NCI-H187 treated with DMSO at 0.1 percent for 48 hours (cell line): Measurements from ENCODE around the gene CSF3.
"Not testable (repeated sequence)": the region's sequence is repeated elsewhere in the genome, so short reads cannot be mapped to it uniquely, and the experiment has no call there.

ENCODE experiments used
- DNase-seq: peaks from one replicate; lab custom pipeline; 2025; lab: John Stamatoyannopoulos, UW

The CSF3 gene

DNA sequence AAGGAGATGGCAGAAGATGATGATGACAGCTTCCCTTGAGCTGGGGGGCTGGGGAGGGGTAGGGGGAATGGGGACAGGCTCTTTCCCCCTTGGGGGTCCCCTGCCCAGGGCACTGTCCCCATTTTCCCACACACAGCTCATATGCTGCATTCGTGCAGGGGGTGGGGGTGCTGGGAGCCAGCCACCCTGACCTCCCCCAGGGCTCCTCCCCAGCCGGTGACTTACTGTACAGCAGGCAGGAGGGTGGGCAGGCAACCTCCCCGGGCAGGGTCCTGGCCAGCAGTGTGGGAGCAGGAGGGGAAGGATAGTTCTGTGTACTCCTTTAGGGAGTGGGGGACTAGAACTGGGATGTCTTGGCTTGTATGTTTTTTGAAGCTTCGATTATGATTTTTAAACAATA, 17.7 kb upstream of the CSF3 start:
- no peak for DNase-seq

DNA sequence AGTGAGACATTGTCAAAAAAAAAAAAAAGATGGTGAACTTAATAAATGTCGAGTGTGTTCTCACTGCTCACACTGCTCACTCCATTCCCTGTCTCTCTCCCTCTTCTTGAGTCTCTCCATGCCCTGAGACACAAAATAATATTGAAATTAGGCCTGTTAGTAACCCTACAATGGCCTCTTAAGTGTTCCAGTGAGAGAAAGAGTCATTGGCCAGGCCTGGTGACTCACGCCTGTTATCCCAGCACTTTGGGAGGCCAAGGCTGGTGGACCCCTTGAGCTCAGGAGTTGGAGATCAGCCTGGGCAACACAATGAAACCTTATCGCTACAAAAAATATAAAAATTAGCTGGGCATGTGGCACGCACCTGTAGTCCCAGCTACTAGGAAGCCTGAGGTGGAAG, 16.2 kb upstream of the CSF3 start:
- DNase-seq: no peak

DNA sequence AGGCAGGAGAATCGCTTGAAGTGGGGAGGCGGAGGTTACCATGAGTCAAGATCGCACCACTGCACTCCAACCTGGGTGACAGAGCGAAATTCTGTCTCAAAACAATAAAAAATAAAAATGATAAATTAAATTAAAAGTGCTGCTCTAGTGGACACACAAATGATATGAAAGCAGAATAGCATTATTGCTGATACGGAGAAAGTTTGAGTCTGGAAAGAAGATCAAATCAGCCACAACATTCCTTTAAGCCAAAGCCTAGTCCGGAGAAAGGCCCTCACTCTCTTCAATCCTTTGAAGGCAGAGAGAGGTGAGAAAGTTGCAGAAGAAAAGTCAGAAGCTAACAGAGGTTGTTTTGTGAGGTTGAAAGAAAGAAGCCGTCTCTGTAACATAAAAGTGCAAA, 15.1 kb upstream of the CSF3 start:
- DNase-seq: no peak

DNA sequence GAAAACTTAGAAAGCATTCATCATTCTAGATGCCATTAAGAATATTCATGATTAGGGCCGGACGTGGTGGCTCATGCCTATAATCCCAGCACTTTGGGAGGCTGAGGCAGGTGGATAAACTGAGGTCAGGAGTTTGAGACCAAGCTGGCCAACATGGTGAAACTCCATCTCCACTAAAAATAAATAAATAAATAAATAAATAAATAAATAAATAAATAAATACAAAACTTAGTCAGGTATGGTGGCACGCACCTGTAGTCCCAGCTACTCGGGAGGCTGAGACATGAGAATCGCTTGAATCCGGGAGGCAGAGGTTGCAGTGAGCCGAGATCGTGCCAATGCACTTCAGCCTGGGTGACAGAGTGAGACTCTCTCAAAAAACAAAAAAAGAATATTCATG, 13.9 kb upstream of the CSF3 start:
- DNase-seq: not testable (repeated sequence)

DNA sequence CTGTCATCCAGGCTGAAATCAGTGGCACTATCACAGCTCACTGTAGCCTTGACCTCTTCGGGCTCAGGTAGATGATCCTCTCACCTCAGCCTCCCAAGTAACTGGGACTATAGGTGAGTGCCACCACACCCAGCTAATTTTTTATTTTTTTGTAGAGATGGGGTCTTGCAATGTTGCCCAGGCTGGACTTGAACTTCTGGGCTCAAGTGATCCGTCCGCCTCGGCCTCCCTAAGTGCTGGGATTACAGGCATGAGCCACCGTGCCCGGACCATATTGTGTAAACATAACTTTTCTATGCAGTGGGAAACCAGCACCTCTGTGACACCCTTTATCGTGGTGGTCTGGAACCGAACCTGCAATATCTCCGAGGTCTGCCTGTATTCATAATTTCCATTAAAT, 11.2 kb upstream of the CSF3 start:
- DNase-seq: no peak

DNA sequence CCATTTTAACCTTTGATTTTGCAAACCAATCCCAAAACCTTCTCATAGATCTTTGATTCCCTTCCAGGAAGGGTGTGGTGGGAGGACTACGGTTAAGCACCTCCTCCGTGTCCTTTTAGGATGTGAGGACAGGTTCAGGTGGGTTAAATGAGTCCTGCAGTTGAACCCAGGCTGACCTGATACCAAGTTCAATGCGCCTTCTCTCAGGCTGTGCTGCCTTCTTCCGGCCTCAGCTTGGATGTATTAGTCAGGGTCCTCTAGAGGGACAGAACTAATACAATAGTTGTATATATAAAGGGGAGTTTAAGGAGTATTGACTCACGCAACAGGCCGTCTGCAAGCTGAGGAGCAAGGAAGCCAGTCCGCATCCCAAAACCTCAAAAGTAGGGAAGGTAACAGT, 10.5 kb upstream of the CSF3 start:
- no peak for DNase-seq

DNA sequence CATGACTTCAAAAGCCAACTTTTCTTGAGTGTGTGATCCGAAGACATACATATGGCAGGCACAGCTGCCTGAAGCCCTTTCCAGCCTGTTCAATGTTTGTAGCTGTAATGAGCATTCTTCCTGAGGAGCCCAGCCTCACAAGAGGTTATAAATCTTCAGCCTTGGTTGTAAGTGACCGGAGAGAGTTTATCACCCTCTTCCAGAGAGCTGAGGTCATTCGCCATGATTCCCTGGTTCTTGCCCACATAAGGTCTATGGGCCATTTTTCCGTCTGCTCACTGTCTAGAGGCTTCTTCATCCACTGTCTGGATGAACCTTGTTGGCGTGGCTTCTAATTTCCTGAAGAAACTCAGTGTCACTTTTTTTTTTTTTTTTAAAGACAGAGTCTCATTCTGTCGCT, 9.7 kb upstream of the CSF3 start:
- DNase-seq: no peak

DNA sequence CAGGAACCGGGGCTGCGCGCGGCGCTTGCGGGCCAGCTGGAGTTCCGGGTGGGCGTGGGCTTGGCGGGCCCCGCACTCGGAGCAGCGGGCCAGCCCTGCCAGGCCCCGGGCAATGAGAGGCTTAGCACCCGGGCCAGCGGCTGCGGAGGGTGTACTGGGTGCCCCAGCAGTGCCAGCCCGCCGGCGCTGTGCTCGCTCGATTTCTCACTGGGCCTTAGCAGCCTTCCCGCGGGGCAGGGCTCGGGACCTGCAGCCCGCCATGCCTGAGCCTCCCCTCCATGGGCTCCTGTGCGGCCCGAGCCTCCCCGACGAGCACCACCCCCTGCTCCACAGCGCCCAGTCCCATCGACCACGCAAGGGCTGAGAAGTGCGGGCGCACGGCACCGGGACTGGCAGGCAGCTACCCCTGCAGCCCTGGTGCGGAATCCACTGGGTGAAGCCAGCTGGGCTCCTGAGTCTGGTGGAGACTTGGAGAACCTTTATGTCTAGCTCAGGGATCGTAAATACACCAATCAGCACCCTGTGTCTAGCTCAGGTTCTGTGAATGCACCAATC, 4.2 kb upstream of the CSF3 start:
- DNase-seq: not testable (repeated sequence)

DNA sequence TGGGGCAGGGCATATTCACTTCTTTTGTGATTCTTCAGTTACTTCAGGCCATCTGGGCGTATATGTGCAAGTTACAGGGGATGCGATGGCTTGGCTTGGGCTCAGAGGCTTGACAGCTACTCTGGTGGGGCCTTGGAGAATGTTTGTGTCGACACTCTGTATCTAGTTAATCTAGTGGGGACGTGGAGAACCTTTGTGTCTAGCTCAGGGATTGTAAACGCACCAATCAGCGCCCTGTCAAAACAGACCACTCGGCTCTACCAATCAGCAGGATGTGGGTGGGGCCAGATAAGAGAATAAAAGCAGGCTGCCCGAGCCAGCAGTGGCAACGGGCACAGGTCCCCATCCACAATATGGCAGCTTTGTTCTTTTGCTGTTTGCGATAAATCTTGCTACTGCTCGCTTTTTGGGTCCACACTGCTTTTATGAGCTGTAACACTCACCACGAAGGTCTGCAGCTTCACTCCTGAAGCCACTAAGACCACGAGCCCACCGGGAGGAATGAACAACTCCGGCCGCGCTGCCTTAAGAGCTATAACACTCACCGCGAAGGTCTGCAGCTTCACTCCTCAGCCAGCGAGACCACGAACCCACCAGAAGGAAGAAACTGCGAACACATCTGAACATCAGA, 3.1 kb upstream of the CSF3 start:
- not testable (repeated sequence) for DNase-seq

DNA sequence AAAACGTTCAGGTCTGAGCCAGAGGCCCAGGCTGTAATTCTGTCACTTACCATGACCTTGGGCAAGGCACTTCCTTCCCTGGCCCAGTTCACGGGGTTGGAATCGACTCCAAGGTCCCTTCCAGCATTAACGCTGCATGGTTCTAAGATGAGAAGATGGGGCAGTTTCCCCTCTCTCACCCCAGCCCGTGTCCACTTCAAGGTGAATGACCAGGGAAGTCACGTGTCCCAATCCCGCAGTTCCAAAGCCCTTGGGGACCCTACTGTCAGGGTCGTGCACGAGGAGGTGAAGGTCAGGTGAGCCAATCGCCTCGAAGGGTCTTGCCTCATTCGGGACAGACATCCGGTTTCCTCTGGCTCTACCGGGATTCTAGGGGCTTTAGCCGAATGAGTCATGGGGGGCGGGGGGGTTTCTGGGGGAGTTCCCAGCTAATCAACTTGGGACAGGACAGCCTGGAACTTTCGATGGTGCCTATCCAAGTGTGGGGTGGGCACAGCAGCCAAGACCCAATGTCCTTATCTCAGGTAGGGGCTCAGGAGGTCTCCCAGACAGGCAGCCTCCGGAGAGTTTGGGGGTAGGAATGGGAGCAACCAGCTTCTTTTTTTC, 762 bp upstream of the CSF3 start:
- DNase-seq: no peak

DNA sequence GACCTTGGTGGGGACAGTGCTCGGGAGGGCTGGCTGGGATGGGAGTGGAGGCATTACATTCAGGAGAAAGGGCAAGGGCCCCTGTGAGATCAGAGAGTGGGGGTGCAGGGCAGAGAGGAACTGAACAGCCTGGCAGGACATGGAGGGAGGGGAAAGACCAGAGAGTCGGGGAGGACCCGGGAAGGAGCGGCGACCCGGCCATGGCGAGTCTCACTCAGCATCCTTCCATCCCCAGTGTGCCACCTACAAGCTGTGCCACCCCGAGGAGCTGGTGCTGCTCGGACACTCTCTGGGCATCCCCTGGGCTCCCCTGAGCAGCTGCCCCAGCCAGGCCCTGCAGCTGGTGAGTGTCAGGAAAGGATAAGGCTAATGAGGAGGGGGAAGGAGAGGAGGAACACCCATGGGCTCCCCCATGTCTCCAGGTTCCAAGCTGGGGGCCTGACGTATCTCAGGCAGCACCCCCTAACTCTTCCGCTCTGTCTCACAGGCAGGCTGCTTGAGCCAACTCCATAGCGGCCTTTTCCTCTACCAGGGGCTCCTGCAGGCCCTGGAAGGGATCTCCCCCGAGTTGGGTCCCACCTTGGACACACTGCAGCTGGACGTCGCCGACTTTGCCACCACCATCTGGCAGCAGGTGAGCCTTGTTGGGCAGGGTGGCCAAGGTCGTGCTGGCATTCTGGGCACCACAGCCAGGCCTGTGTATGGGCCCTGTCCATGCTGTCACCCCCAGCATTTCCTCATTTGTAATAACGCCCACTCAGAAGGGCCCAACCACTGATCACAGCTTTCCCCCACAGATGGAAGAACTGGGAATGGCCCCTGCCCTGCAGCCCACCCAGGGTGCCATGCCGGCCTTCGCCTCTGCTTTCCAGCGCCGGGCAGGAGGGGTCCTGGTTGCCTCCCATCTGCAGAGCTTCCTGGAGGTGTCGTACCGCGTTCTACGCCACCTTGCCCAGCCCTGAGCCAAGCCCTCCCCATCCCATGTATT, 1.1 kb downstream of the CSF3 start:
- no peak for DNase-seq

DNA sequence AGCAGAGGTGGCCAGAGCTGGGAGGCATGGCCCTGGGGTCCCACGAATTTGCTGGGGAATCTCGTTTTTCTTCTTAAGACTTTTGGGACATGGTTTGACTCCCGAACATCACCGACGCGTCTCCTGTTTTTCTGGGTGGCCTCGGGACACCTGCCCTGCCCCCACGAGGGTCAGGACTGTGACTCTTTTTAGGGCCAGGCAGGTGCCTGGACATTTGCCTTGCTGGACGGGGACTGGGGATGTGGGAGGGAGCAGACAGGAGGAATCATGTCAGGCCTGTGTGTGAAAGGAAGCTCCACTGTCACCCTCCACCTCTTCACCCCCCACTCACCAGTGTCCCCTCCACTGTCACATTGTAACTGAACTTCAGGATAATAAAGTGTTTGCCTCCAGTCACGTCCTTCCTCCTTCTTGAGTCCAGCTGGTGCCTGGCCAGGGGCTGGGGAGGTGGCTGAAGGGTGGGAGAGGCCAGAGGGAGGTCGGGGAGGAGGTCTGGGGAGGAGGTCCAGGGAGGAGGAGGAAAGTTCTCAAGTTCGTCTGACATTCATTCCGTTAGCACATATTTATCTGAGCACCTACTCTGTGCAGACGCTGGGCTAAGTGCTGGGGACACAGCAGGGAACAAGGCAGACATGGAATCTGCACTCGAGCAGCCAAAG, 2.3 kb downstream of the CSF3 start:
- DNase-seq: no peak

DNA sequence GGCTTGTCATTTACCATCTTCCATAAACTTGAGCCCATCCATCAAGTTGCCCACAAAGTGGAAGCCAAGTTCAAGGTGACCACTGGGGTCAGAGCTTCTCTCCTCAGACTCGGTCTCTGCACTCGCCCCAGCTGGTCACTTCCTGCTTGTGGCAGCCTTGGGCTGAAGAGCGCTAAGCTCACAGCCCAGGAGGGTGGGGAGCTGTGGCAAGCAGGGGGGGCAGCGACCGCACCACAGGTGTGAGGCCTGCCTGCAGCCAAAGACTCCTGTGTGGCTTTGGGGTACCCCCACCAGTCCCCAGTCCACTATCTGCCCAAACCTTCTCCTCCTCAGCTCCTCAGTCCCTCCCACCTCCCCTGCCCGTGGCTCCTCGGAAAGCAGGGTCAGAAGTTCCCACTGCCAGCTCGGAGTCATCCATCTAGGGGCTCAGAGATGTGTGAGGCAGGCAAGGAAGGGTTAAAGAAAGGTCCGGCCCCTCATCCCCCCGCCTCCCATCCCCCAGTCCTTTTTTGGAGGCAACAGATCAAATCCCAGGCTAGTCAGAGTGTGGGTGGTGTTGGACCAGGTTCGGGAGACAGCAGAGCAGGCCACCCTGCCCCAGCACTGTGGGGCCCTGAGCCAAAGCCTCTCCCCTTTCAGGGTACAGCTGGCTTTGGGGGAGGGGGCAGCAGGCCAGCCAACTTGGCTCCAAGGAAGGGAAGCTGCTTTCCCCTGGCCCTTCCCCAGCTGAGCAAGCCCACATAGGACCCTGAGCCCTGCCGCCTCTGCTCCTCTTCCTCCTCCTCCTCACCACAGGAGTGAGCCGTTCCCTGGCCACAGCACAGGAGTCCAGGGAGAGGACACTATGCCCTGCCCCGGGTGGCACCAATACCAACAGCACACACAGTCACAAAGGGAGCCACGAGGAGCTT, 3.2 kb downstream of the CSF3 start:
- no peak for DNase-seq

DNA sequence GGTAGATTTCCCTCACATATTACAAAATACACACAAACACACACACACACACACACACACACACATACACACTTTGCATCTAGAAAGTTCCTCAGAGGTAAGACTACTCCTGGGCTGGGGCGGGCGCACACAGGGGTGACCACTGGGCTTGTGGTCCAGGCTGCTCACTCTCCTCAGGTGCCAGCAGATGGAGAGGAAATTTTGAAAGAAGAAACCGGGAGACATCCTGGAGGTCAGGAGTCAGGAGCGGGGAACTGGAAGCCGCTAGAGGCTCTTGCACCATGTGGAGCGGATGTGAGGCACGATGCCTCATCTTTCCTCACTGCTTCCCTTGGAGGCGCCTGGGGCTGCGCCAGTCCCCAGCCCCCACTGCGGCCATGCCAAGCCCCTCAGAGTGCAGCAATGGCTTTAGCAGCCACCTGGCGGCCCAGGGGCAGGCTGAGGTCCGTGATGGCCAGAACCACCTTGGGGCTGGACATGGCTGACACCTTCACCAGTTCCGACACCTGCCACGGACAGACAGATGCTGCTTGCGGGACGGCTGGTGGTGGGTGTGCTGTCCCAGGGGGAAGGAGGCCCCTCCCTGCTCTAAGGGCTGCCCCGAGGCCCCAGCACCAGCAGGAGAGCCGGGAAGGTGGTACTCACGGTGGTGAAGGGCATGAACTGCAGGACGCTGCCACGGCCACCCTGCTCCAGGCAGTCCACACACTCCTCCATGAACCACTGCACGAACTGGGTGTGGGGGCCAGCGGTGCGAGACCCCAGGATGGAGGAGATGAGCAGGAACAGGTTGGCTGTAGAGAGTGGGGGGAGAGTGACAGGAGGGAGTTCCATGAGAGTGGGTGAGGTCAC, 4.1 kb downstream of the CSF3 start:
- no peak for DNase-seq

DNA sequence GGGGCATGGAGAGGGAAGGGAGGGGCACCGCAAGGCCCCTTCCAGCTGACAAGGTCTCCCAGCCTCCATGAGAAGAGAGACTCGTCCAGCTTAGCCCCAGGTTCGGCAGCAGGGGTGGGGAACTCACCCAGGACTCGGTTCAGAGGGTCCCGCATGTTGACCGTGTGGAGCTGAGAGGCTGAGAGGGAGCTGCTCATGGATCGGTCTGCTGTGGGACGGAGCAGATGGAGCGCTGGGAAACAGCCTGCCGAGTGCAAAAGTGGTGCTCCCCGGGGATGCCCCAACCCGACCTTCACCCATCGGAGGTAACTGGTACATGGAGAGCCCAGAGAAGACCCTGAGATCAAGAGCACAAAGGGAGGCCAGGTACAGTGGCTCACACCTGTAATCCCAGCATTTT, 4.9 kb downstream of the CSF3 start:
- no peak for DNase-seq

DNA sequence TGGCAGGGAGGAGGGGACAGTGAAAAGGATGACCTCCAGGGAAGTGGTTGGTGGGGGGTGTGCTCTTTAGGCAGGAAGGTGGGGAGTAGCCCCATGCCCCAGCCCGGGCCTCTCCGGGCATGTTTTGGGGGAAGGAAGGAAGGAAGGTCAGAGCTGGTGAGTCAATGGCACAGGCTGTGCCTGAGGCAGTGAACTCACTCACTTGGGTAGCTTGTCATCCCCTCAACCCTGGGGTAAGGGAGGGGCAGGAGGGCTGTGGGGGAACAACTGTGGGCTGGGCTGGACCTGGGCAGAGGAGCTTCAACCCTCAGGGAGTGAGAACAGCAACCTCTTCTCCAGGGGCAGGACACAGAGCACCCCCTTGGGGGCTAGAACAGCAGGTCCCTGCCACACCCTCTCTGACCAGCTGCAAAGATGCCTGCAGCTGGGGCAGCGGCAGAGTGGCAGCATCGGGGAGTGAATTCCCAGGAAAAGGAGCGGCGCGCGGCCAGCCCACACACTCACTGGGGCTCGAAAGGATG, 6.3 kb downstream of the CSF3 start:
- DNase-seq: no peak

DNA sequence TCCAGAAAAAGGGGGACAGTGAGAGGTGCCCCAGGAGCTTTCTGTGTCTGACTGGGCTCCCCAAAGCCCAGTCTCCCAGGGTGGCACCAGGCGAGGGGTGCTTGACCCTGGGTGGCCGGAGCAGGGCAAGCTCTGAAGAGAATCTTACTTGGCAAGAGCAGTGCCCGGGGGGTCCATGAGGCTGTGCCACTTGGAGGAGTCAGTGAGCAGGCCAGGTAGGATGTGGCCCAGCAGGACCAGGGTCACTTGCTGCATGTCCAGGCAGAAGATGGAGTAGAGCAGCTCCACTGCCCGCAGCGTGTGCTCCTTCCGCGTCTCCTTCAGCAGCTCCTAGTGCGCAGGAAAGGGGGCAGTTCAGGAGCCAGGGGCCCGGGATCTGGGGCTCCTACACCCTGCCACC, 7.3 kb downstream of the CSF3 start:
- DNase-seq: no peak

DNA sequence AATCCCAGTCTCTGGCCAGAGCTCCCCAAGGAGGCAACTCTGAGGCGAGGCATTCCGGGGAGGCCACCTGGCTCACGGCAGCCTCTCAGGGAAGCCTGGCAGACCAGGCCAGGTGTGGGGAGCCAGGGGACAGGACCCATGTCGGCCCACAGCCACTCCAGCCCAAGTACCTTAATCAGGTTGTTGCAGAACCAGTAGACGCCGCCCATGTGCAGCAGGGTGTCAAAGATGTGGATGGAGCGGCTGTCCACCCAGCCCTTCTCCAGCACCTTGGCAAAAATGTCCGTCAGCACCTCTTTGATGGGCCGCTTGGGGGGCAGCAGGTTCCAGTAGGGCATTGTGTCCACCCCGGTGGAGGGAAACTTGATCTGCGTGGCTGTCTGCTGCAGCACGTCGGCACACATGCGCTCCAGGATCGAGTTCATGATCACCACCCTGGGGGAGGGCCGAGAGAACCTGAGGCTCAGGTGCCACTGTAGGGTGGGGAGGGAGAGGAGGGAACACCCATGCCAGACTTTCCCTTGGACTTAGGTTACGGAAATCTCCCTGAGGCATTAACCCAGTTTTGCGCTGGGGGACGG, 7.8 kb downstream of the CSF3 start:
- no peak for DNase-seq

DNA sequence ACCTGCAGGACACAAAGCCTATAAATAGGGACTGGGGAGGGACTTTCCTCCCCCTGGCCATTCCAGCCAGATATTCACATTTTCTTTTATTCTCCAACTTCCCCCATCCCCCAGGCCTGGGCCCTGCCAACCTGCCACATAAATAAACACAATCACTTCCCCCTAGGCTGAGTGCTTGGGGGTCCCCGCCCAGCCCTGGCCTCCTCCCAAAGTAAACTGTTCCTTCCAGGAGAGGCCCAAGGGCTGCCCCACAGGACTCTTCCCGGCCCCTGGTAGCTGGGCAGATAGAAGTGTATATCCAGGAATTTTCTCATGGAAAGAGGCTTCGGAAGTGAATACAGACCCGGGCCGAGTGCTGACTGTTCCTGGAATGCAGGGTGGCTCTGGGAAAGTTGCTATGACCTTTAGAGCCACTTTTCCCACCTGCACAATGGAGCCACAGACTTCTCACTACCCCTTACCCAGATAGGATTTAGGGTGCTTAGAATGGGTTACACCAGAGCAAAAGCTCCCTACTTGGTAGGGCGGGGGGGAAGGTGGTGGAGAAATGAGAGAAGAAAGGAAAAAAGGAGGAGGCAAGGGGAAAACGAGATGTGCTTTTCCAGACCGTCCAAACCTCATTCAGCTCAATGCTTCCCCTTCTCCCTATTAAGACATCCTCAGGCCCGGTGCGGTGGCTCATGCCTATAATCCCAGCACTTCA, 8.5 kb downstream of the CSF3 start:
- no peak for DNase-seq
